Hepatocyte (in vitro differentiated cells): ENCODE data around the gene HPS3.

Experiments
- EZH2 ChIP-seq: fragments of 200-600 bp; sonication (generic); IDR thresholded peaks from 2 replicates; pipeline ENCODE4 v1.6.1; 2016; ENCODE audit warnings: antibody characterized with exemption, mild to moderate bottlenecking, borderline replicate concordance
- EZH2phosphoT487 ChIP-seq: fragments of 200-600 bp; sonication (generic); IDR thresholded peaks from one replicate; pipeline ENCODE4 v1.6.1; 2018; ENCODE audit warnings: antibody characterized with exemption, mild to moderate bottlenecking, low read depth, moderate library complexity; ENCODE audit not compliant: unreplicated experiment, severe bottlenecking
- TF ChIP-seq, protein P1 (sequence below): fragments of 200-600 bp; sonication (generic); IDR thresholded peaks from 2 replicates; pipeline ENCODE4 v1.5.1; 2016; ENCODE audit warnings: antibody characterized with exemption, mild to moderate bottlenecking; ENCODE audit not compliant: poor library complexity

DNA sequence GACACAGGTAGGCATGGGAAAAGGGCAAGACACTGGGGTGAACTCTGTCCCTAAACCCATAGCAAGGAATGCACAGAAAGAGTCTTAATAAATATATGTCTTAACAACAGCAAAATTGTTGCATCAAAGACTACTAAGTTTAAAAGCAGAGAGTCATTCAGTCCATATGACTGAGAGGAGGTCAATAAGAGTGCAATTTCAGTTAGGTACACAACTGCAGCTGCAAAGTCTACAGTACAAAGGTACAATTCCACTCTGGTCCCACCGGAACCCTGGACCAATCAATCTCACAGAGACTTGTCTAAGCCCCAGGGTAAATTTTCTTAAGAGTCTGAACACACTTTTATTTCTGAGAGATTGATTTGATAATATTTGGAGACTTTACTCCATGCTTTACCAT lies 85.3 kb downstream of the HPS3 start:
- no peak for TF ChIP-seq EZH2
- TF ChIP-seq, protein P1, sequence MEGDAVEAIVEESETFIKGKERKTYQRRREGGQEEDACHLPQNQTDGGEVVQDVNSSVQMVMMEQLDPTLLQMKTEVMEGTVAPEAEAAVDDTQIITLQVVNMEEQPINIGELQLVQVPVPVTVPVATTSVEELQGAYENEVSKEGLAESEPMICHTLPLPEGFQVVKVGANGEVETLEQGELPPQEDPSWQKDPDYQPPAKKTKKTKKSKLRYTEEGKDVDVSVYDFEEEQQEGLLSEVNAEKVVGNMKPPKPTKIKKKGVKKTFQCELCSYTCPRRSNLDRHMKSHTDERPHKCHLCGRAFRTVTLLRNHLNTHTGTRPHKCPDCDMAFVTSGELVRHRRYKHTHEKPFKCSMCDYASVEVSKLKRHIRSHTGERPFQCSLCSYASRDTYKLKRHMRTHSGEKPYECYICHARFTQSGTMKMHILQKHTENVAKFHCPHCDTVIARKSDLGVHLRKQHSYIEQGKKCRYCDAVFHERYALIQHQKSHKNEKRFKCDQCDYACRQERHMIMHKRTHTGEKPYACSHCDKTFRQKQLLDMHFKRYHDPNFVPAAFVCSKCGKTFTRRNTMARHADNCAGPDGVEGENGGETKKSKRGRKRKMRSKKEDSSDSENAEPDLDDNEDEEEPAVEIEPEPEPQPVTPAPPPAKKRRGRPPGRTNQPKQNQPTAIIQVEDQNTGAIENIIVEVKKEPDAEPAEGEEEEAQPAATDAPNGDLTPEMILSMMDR = no peak
- TF ChIP-seq EZH2phosphoT487 = no peak
